GM23338 (cell line): ENCODE measurements around the gene CFAP65. TPM values are rescaled to one million over a fixed set of nuclear protein-coding genes. Genes with fewer than 3 reads are reported as not detected.

Source experiments
- ATAC-seq: fragments of 200-7000 bp; cut with Tn5 transposase; 3 replicates; pipeline ENCODE4 v1.9.1; 2020
- DNase-seq: peaks from one replicate; pipeline ENCODE4 v3.0.0-alpha.2; 2015; ENCODE audit warnings: low spot score
- H2AFZ ChIP-seq: fragments of 200-600 bp; sonication (generic); 2 replicates; pipeline ENCODE4 v1.8.0; 2016; ENCODE audit warnings: antibody characterized with exemption, mild to moderate bottlenecking, moderate library complexity
- H3F3A ChIP-seq: fragments of 200-600 bp; sonication (generic); replicated peaks from 2 replicates; pipeline ENCODE4 v1.8.0; 2017; ENCODE audit warnings: antibody characterized with exemption, mixed run types, low read depth
- H3K27ac ChIP-seq: fragments of 200-600 bp; sonication (generic); 2 replicates; pipeline ENCODE4 v1.6.1; 2016; ENCODE audit warnings: low read depth
- H3K27me3 ChIP-seq: fragments of 200-600 bp; sonication (generic); 2 replicates; pipeline ENCODE4 v1.8.0; 2016; ENCODE audit warnings: mild to moderate bottlenecking, mixed run types, moderate library complexity; ENCODE audit not compliant: insufficient read depth
- H3K36me3 ChIP-seq: fragments of 200-600 bp; sonication (generic); 2 replicates; pipeline ENCODE4 v1.8.0; 2016; ENCODE audit warnings: mild to moderate bottlenecking; ENCODE audit not compliant: insufficient read depth
- H3K4me1 ChIP-seq: fragments of 200-600 bp; sonication (generic); 2 replicates; pipeline ENCODE4 v1.8.0; 2016; ENCODE audit warnings: mild to moderate bottlenecking, moderate library complexity; ENCODE audit not compliant: insufficient read depth
- H3K4me2 ChIP-seq: fragments of 200-600 bp; sonication (generic); 2 replicates; pipeline ENCODE4 v1.7.1; 2017; ENCODE audit warnings: mixed run types
- H3K4me3 ChIP-seq: fragments of 200-600 bp; sonication (generic); 2 replicates; pipeline ENCODE4 v1.6.1; 2016; ENCODE audit warnings: mixed run types
- H3K79me2 ChIP-seq: fragments of 200-600 bp; sonication (generic); replicated peaks from 2 replicates; pipeline ENCODE4 v1.8.0; 2017; ENCODE audit warnings: mild to moderate bottlenecking; ENCODE audit not compliant: insufficient read depth
- H3K9me2 ChIP-seq: fragments of 200-600 bp; sonication (generic); 2 replicates; pipeline ENCODE4 v1.8.0; 2017; ENCODE audit not compliant: insufficient read depth
- H4K20me1 ChIP-seq: fragments of 200-600 bp; sonication (generic); replicated peaks from 2 replicates; pipeline ENCODE4 v1.8.0; 2017; ENCODE audit warnings: mild to moderate bottlenecking; ENCODE audit not compliant: insufficient read depth
- H3K27ac Mint-ChIP-seq: 2 replicates; pipeline ENCODE4 v1.8.0; 2020; ENCODE audit warnings: inconsistent platforms, mild to moderate bottlenecking, moderate library complexity, mixed read lengths
- H3K27me3 Mint-ChIP-seq: 3 replicates; pipeline ENCODE4 v1.8.0; 2022; ENCODE audit warnings: low read depth, mild to moderate bottlenecking, moderate library complexity, mixed read lengths, inconsistent platforms; ENCODE audit not compliant: insufficient read depth, poor library complexity
- H3K36me3 Mint-ChIP-seq: 3 replicates; pipeline ENCODE4 v1.8.0; 2021; ENCODE audit warnings: low read depth, mild to moderate bottlenecking, inconsistent platforms, moderate library complexity, mixed read lengths
- H3K4me1 Mint-ChIP-seq: 3 replicates; pipeline ENCODE4 v1.8.0; 2020; ENCODE audit warnings: mild to moderate bottlenecking, inconsistent platforms, mixed read lengths
- H3K4me3 Mint-ChIP-seq: 3 replicates; pipeline ENCODE4 v1.8.0; 2021; ENCODE audit warnings: moderate library complexity, mild to moderate bottlenecking, inconsistent platforms, mixed read lengths
- H3K9me3 Mint-ChIP-seq: 3 replicates; pipeline ENCODE4 v1.8.0; 2020; ENCODE audit warnings: moderate library complexity, mild to moderate bottlenecking, inconsistent platforms, mixed read lengths
- ETS1 ChIP-seq: IDR thresholded peaks from 2 replicates; pipeline ENCODE4 v1.6.1; 2016; ENCODE audit warnings: antibody characterized with exemption
- EZH2phosphoT487 ChIP-seq: fragments of 200-600 bp; sonication (generic); IDR thresholded peaks from one replicate; pipeline ENCODE4 v1.8.1; 2018; ENCODE audit warnings: antibody characterized with exemption; ENCODE audit not compliant: unreplicated experiment
- JUNB ChIP-seq: IDR thresholded peaks from one replicate; pipeline ENCODE4 v1.6.1; 2016; ENCODE audit warnings: antibody characterized with exemption; ENCODE audit not compliant: unreplicated experiment
- POLR2AphosphoS5 ChIP-seq: IDR thresholded peaks from 2 replicates; pipeline ENCODE4 v1.6.1; 2016; ENCODE audit warnings: antibody characterized with exemption, low read depth
- REST ChIP-seq: IDR thresholded peaks from one replicate; pipeline ENCODE4 v1.6.1; 2018; ENCODE audit warnings: antibody characterized with exemption; ENCODE audit not compliant: unreplicated experiment
- STAT1 ChIP-seq: IDR thresholded peaks from one replicate; pipeline ENCODE4 v1.6.1; 2016; ENCODE audit warnings: antibody characterized with exemption; ENCODE audit not compliant: unreplicated experiment
- ZNF331 ChIP-seq: fragments of 250-450 bp; sonication (Bioruptor Pico); IDR thresholded peaks from 2 replicates; pipeline ENCODE4 v1.5.0; 2020; ENCODE audit warnings: low read depth, mild to moderate bottlenecking, moderate library complexity
- long read RNA-seq: library from polyadenylated mRNA; unstranded; transcript quantifications from one replicate; pipeline ENCODE4 v2.0.0, GENCODE V29; 2020; ENCODE audit not compliant: unreplicated experiment
- polyA plus RNA-seq: library from polyadenylated mRNA; unstranded; fragments of >200 nt; fragmentation: Nextera tagmentation; extraction: Ambion mirVana; gene quantifications from 2 replicates; pipeline ENCODE4 v1.2.1, GENCODE V29; 2016
- total RNA-seq: library from RNA; depleted of rRNA; stranded (reverse); fragments of >200 nt; shearing (Covaris generic); gene quantifications from 2 replicates; pipeline ENCODE4 v1.2.3, GENCODE V29; 2014; rRNA removed

CFAP65 gene
- 0.23 and 0.38 TPM in 2 replicates for total RNA-seq
- 0.37 and 0.74 TPM in 2 replicates for polyA plus RNA-seq
- long read RNA-seq = 0 reads

- H3K27ac Mint-ChIP-seq = no peak within 1 kb of the TSS
- H3K4me3 Mint-ChIP-seq = peak within 1 kb of the TSS; percentile 85
- peak within 1 kb of the TSS; percentile 89 for H2AFZ ChIP-seq
- no peaks in the 10 kb centered on the region; the same call in 1 of the 2 replicates for H3K4me1 ChIP-seq
- no peaks in the 10 kb centered on the region; the same call in 2 of the 3 replicates for H3K9me3 Mint-ChIP-seq
- H3K27me3 Mint-ChIP-seq = peaks cover 9% of the 10 kb centered on the region
- no peak within 1 kb of the TSS for H3K27ac ChIP-seq
- peak within 1 kb of the TSS; percentile 75 for H3K4me2 ChIP-seq
- DNase-seq (peak; percentile 86), ATAC-seq (peak; percentile 88)
- H3F3A ChIP-seq = no peaks in the 10 kb centered on the region
- H3K4me1 Mint-ChIP-seq = peaks cover 6% of the 10 kb centered on the region; the same call in 1 of the 3 replicates
- peak within 1 kb of the TSS; percentile 57 for H3K4me3 ChIP-seq
- H3K79me2 ChIP-seq = no peaks in the 10 kb centered on the region
- H3K27me3 ChIP-seq = no peaks in the 10 kb centered on the region
- H3K36me3 Mint-ChIP-seq = no peaks in the 10 kb centered on the region
- H3K36me3 ChIP-seq = no peaks in the 10 kb centered on the region
- H4K20me1 ChIP-seq = no peaks in the 10 kb centered on the region
- no peak for TF ChIP-seq EZH2phosphoT487
- TF ChIP-seq ETS1 = peak; percentile 49; the same call in 1 of the 2 replicates
- no peaks in the 10 kb centered on the region for H3K9me2 ChIP-seq
Observed at GRCh38 chr2:219041252-219041651, at the start of gene CFAP65. TSS of gene CFAP65 (minus strand) at chr2:219041516. CDS start at chr2:219039048, 2,468 bp downstream.

GRCh38 chr2:219090436-219091299 is 49.4 kb upstream of the CFAP65 start:
- Histone ChIP-seq H2AFZ (no peak overlapping the region), H4K20me1 (peaks cover 6% of the 10 kb centered on the region; the same call in 1 of the 2 replicates), H3K36me3 (no peaks in the 10 kb centered on the region), H3K4me3 (no peak overlapping the region), H3K79me2 (no peaks in the 10 kb centered on the region), H3F3A (no peaks in the 10 kb centered on the region), H3K27ac (no peak overlapping the region), H3K4me1 (peaks cover 10% of the 10 kb centered on the region), H3K27me3 (no peaks in the 10 kb centered on the region), H3K4me2 (no peak overlapping the region), H3K9me2 (no peaks in the 10 kb centered on the region)
- Mint-ChIP-seq H3K4me1 (peaks cover 32% of the 10 kb centered on the region), H3K27me3 (peaks cover 5% of the 10 kb centered on the region), H3K36me3 (no peaks in the 10 kb centered on the region), H3K4me3 (no peak overlapping the region), H3K27ac (no peak overlapping the region), H3K9me3 (no peaks in the 10 kb centered on the region)
- ATAC-seq (peak; percentile 43), DNase-seq (no peak)
- TF ChIP-seq ETS1 (no peak), JUNB (no peak), STAT1 (no peak), ZNF331 (CRISPR knock-in tag) (no peak), REST (no peak), POLR2AphosphoS5 (no peak)
